Fibroblast of villous mesenchyme (primary cell): ENCODE measurements around the gene MAD2L1. TPM values are rescaled to one million over a fixed set of nuclear protein-coding genes. Genes with fewer than 3 reads are reported as not detected.
"Not testable (repeated sequence)": the region's sequence is repeated elsewhere in the genome, so short reads cannot be mapped to it uniquely, and the experiment has no call there.

Experiments used
- DNase-seq: peaks from one replicate; pipeline ENCODE4 v3.0.0-alpha.2; 2010; ENCODE audit warnings: low read depth
- H3K4me3 ChIP-seq: 2 replicates; pipeline ENCODE4 v1.5.1; 2011; ENCODE audit warnings: low read depth, mild to moderate bottlenecking, low read length
- CTCF ChIP-seq: IDR thresholded peaks from 2 replicates; pipeline ENCODE4 v1.5.1; 2012; ENCODE audit warnings: low read depth, mild to moderate bottlenecking, low read length; ENCODE audit not compliant: insufficient read depth
- total RNA-seq: library from RNA; depleted of rRNA; stranded (reverse); fragments of >200 nt; gene quantifications from 2 replicates; pipeline ENCODE4 v1.2.3, GENCODE V29; 2012

MAD2L1 gene
- total RNA-seq: 13.5 and 31.1 TPM in 2 replicates

DNA sequence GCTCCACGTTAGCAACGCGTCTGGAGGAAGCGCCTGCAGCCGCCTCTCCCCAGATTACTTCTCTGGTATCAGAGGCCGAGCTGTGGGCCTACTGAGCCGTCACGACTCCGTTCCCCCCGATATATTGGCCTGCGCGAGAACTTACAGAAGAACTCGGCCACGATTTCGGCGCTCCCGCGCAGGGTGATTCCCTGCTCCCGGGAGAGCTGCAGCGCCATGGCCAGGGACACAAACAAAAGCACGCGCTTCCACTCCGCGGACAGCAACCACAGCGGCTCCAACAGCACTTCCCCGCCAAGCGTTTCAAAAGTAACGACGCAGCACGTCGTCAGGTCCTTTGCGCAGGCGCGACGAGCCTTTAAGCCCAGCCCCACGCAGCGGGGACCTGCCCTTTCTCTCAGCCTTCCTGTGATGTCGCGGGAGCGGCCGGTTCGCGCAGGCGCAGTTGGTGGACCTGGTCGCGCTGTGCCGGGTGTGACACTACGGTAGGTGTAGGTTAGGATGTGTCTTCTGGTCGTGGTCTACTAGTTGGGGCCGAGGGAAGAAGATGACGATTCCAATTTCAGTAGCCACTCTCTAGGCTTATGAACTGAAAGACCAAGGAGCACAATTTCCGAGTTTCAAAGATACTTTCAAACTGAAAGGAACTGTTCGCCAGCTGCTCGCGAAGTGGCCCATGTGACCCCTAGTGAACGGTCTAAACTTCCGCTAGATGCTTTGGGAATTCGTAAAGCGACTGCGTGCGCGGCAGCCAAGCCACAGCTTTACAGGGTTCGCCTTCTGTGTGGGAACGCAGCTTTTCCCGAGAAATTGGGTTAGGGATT lies at the start of gene MAD2L1:
Gene MAD2L1 (minus strand): TSS at position 332 of the 824 bp plus-strand sequence. CDS start 114 bp downstream, at position 218.
- peak; percentile 99 for DNase-seq
- TF ChIP-seq CTCF: no peak
- peak within 1 kb of the TSS; percentile 91 for H3K4me3 ChIP-seq

GRCh38 chr4:120111745-120112144 lies 45.1 kb upstream of the MAD2L1 start:
- H3K4me3 ChIP-seq: no peak overlapping the region
- TF ChIP-seq CTCF: no peak

DNA sequence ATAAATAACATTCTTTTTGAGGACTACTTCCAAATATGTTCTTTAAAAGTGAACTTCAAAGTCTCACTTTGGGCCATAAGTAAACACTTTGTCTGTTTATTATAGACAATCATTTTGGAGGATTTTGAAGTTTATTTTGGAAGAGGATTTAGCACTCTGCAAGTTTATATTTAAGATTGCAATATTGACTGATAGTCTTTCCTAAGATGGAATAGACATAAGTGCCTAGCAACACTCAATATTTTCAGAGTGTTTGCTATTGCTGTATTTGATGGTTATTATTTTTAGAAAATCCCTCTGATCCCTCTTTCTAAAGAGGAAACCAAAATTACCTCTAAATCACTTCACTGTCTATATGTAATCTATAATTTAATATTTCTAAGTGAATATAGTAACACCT lies 42.8 kb upstream of the MAD2L1 start:
- TF ChIP-seq CTCF: no peak
- DNase-seq: no peak

More at GRCh38 chr4:120111745-120112144, 45.1 kb upstream of the MAD2L1 start:
- no peak for DNase-seq

DNA sequence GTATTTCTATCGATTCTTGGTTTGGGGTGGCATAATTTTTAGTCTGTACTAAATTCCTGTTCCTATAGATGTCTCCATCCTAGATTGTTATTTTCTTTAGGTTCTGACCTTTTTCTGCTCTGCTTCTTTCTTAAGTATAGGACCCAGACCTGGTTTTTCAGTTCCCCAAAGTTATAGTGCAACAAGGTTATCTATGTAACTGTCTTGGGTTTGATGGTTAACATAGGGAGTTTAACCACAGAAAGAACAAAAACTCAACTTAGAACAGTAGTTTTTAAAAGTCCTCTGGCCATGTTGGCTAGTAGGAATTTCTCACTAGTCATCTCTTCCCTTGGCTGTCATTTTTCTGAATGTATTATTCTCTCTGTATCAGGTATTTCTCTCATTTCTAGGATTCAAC lies 38.8 kb upstream of the MAD2L1 start:
- TF ChIP-seq CTCF: no peak
- H3K4me3 ChIP-seq: no peak overlapping the region
- no peak for DNase-seq

More for the DNA sequence above, 42.8 kb upstream of the MAD2L1 start:
- no peak overlapping the region for H3K4me3 ChIP-seq

DNA sequence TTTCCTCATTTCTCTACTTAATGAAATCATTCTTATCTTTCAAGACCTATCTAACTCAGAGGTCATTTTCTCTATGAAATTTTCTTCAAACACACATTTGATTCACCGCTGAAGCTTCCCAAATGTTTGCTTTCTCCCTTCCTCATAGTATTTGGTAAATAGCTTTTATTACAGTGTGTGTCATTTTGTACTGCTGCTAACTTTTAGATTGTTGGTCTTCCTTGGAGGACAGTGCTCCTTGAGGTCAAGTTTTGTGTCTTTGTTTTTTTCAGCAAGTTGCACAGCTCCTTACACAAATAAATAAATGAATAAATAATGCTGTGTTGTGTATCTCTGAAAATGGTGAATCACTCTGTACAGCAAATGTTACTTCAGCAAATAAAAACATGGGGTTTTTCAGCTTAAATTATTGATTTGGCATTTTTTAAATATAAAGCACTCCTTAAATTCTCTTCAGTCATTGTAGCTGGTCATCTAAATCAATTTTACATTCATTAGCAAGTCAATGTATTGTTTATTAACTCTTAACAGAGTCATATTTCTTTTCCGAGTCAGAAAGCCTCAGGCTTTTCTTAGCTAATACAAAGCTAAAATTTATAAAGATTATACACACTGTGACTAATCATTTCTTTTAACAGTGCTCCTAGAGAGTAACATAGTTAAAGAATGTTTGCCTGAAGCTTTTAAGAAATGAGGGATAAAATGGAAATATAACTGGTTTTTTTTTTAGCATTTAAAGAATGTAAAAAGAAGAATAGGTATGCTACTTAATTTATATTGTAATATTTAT lies 30.1 kb upstream of the MAD2L1 start:
- DNase-seq: peak; percentile 54
- TF ChIP-seq CTCF: no peak

GRCh38 chr4:120088507-120088906 lies 21.9 kb upstream of the MAD2L1 start:
- H3K4me3 ChIP-seq: no peak overlapping the region
- no peak for DNase-seq
- TF ChIP-seq CTCF: no peak

More for the DNA sequence above, 30.1 kb upstream of the MAD2L1 start:
- no peak overlapping the region for H3K4me3 ChIP-seq

- not testable (repeated sequence) for H3K4me3 ChIP-seq, DNase-seq
Measured at GRCh38 chr4:120088066-120088465, 21.4 kb upstream of the MAD2L1 start.
